CD14-positive monocyte (primary cell): ENCODE results near the gene SMPD3. TPM values are rescaled to one million over a fixed set of nuclear protein-coding genes. Genes with fewer than 3 reads are reported as not detected.
A peak's percentile ranks its signal among the peaks of the same experiment; 100 is the strongest.

Experiments
- DNase-seq, 3 donors: peaks; one replicate each; pipeline ENCODE4 v3.0.0-alpha.2; 2011 to 2022
- H2AFZ ChIP-seq: 2 replicates; pipeline ENCODE4 v1.6.0; 2012; ENCODE audit warnings: mild to moderate bottlenecking, low read depth, low read length, inconsistent platforms; ENCODE audit not compliant: insufficient read depth, poor library complexity, severe bottlenecking
- H3K27ac ChIP-seq, 2 donors: 1 replicate in 1 of 2; 2 replicates in 1 of 2; pipeline ENCODE4 v1.5.1; 2012 to 2013; ENCODE audit warnings: low read length in 2 of 2, control low read depth in 1 of 2, inconsistent platforms in 1 of 2, low read depth in 1 of 2, mild to moderate bottlenecking in 1 of 2
- H3K27me3 ChIP-seq, 2 donors: one replicate each; pipeline versions ENCODE4 v1.6.0 to v1.6.1; 2011 to 2013; ENCODE audit warnings: low read length in 2 of 2; ENCODE audit not compliant: control insufficient read depth in 2 of 2, insufficient read depth in 2 of 2
- H3K36me3 ChIP-seq, 2 donors: replicated peaks in 1 of 2; 1 replicate in 1 of 2; 2 replicates in 1 of 2; pipeline versions ENCODE4 v1.5.1 to v1.6.1; 2012 to 2013; ENCODE audit warnings: low read length in 2 of 2, control low read depth in 1 of 2, inconsistent platforms in 1 of 2, mild to moderate bottlenecking in 1 of 2; ENCODE audit not compliant: insufficient read depth in 2 of 2, control insufficient read depth in 1 of 2
- H3K4me1 ChIP-seq, 2 donors: 1 replicate in 1 of 2; 2 replicates in 1 of 2; pipeline versions ENCODE4 v1.5.1 to v1.6.1; 2012 to 2013; ENCODE audit warnings: low read length in 2 of 2, control low read depth in 1 of 2, inconsistent platforms in 1 of 2, mild to moderate bottlenecking in 1 of 2, moderate library complexity in 1 of 2; ENCODE audit not compliant: insufficient read depth in 2 of 2, control insufficient read depth in 1 of 2
- H3K4me2 ChIP-seq: replicated peaks from 2 replicates; pipeline ENCODE3; 2012; ENCODE audit warnings: low read length, moderate library complexity, mild to moderate bottlenecking; ENCODE audit not compliant: poor library complexity, severe bottlenecking; ENCODE audit errors: extremely low read depth
- H3K4me3 ChIP-seq, 3 experiments: fragments of 200-600 bp in 1 of 3; sonication (generic) in 1 of 3; replicated peaks in 1 of 3; 1 replicate in 2 of 3; 2 replicates in 1 of 3; pipeline ENCODE4 v1.5.1; 2011 to 2013; ENCODE audit warnings: low read length in 3 of 3, mild to moderate bottlenecking in 3 of 3, control low read depth in 2 of 3, low read depth in 2 of 3, inconsistent platforms in 1 of 3, moderate library complexity in 1 of 3
- H3K79me2 ChIP-seq: 2 replicates; pipeline ENCODE4 v1.6.0; 2012; ENCODE audit warnings: mild to moderate bottlenecking, control low read depth, inconsistent platforms, low read length, moderate library complexity; ENCODE audit not compliant: insufficient read depth
- H3K9ac ChIP-seq: 2 replicates; pipeline ENCODE4 v1.6.0; 2017; ENCODE audit warnings: low read length, mild to moderate bottlenecking; ENCODE audit not compliant: insufficient read depth, poor library complexity, severe bottlenecking
- H3K9me3 ChIP-seq, 2 donors: replicated peaks in 1 of 2; 1 replicate in 1 of 2; 2 replicates in 1 of 2; pipeline versions ENCODE4 v1.5.1 to v1.6.1; 2012 to 2013; ENCODE audit warnings: low read length in 2 of 2, control low read depth in 1 of 2; ENCODE audit not compliant: control insufficient read depth in 1 of 2, insufficient read depth in 1 of 2
- H4K20me1 ChIP-seq: 2 replicates; pipeline ENCODE4 v1.6.0; 2012; ENCODE audit warnings: mild to moderate bottlenecking, low read length, control low read depth, moderate library complexity; ENCODE audit not compliant: insufficient read depth
- H3K27ac Mint-ChIP-seq, 7 donors: one replicate each; pipeline ENCODE4 v1.8.0; 2020; ENCODE audit warnings: mild to moderate bottlenecking in 7 of 7, mixed read lengths in 7 of 7, moderate library complexity in 6 of 7, inconsistent platforms in 2 of 7
- H3K27me3 Mint-ChIP-seq, 3 donors: one replicate each; pipeline ENCODE4 v1.8.0; 2021 to 2022; ENCODE audit warnings: low read depth in 3 of 3, mild to moderate bottlenecking in 3 of 3, mixed read lengths in 3 of 3, moderate library complexity in 3 of 3, inconsistent platforms in 1 of 3
- H3K36me3 Mint-ChIP-seq, 2 donors: one replicate each; pipeline ENCODE4 v1.8.0; 2020; ENCODE audit warnings: mixed read lengths in 2 of 2, inconsistent platforms in 1 of 2, mild to moderate bottlenecking in 1 of 2
- H3K4me1 Mint-ChIP-seq: one replicate; pipeline ENCODE4 v1.8.0; 2020; ENCODE audit warnings: mild to moderate bottlenecking, mixed read lengths
- H3K4me3 Mint-ChIP-seq, 2 donors: one replicate each; pipeline ENCODE4 v1.8.0; 2020; ENCODE audit warnings: mild to moderate bottlenecking in 2 of 2, mixed read lengths in 2 of 2, moderate library complexity in 1 of 2
- H3K9me3 Mint-ChIP-seq, 7 donors: one replicate each; pipeline ENCODE4 v1.8.0; 2020 to 2022; ENCODE audit warnings: mixed read lengths in 7 of 7, mild to moderate bottlenecking in 6 of 7, moderate library complexity in 6 of 7, inconsistent platforms in 2 of 7
- WGBS: methylation state at CpG from one replicate; pipeline ENCODE4 v1.1.5; 2013; ENCODE audit warnings: missing lambda C conversion rate; ENCODE audit not compliant: insufficient coverage; 5-methylcytosine and 5-hydroxymethylcytosine counted together
- intact Hi-C, 2 donors: fragments of 100-400 bp; cut with micrococcal nuclease; formaldehyde crosslinking; loops; one replicate each; pipeline versions ENCODE4 v1.15.0 to v1.15.1; 2023
- polyA plus RNA-seq, 3 donors: library from polyadenylated mRNA; depleted of rRNA in 1 of 3; unstranded in 2 of 3; stranded (reverse) in 1 of 3; fragments of 300-500 nt in 2 of 3; fragments of >200 nt in 1 of 3; fragmentation: Illumina TruSeq in 2 of 3; gene quantifications; 1 replicate in 2 of 3; 2 replicates in 1 of 3; pipeline ENCODE4 v1.2.3, GENCODE V29; 2012 to 2021
- TF ChIP-seq, protein P1 (sequence below): fragments of 200-600 bp; IDR thresholded peaks from one replicate; pipeline ENCODE4 v1.8.0; 2022; ENCODE audit warnings: antibody characterized with exemption, mild to moderate bottlenecking

SMPD3 gene
- polyA plus RNA-seq, 3 donors = 0.40 to 1.1 (median 0.51) TPM

DNA sequence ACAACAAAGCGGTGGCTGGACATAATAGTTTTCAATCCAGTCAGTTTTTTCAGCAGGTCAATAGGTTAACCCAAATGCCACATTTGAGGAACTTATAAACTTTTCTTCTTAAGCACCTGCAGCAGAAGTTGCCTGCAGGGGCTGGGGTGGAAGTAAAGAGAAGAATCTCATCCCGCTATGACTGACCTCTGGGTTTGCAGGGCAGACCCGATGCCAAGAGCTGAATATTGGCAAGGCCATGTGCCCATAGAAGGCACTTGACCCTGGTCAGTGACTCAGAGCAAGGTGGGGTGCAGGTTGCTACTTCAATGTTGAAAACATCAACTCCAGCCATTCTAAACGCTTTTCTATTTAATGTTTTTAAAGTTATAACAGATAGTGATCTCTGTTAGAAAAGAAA is 17.9 kb upstream of the SMPD3 start:
- no peaks in the 10 kb centered on the region for H3K79me2 ChIP-seq
- no peak for DNase-seq
- no peaks in the 10 kb centered on the region for H3K36me3 ChIP-seq
- no peak overlapping the region for H2AFZ ChIP-seq
- Mint-ChIP-seq H3K4me1 (peaks cover 37% of the 10 kb centered on the region), H3K4me3 (no peak overlapping the region), H3K36me3 (no peaks in the 10 kb centered on the region), H3K27ac (peak overlapping the region in 1 of 7 donors; percentile 11), H3K9me3 (peaks cover 12 to 17% (median 13%) of the 10 kb centered on the region in 7 donors), H3K27me3 (peaks cover 0 to 6% (median 4%) of the 10 kb centered on the region in 3 donors)
- no peak overlapping the region for H3K4me2 ChIP-seq
- H3K27me3 ChIP-seq = no peaks in the 10 kb centered on the region
- no peak overlapping the region for H3K9ac ChIP-seq
- H3K27ac ChIP-seq = no peak overlapping the region
- H3K4me1 ChIP-seq = peaks cover 29 to 32% of the 10 kb centered on the region in 2 donors
- peaks cover 10 to 11% of the 10 kb centered on the region in 2 donors for H3K9me3 ChIP-seq
- WGBS = no CpG with 5 or more reads among the region's 4 CpGs
- intact Hi-C loops = no loop called here
- TF ChIP-seq, protein P1, sequence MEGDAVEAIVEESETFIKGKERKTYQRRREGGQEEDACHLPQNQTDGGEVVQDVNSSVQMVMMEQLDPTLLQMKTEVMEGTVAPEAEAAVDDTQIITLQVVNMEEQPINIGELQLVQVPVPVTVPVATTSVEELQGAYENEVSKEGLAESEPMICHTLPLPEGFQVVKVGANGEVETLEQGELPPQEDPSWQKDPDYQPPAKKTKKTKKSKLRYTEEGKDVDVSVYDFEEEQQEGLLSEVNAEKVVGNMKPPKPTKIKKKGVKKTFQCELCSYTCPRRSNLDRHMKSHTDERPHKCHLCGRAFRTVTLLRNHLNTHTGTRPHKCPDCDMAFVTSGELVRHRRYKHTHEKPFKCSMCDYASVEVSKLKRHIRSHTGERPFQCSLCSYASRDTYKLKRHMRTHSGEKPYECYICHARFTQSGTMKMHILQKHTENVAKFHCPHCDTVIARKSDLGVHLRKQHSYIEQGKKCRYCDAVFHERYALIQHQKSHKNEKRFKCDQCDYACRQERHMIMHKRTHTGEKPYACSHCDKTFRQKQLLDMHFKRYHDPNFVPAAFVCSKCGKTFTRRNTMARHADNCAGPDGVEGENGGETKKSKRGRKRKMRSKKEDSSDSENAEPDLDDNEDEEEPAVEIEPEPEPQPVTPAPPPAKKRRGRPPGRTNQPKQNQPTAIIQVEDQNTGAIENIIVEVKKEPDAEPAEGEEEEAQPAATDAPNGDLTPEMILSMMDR = no peak
- no peak overlapping the region for H3K4me3 ChIP-seq
- H4K20me1 ChIP-seq = no peaks in the 10 kb centered on the region

DNA sequence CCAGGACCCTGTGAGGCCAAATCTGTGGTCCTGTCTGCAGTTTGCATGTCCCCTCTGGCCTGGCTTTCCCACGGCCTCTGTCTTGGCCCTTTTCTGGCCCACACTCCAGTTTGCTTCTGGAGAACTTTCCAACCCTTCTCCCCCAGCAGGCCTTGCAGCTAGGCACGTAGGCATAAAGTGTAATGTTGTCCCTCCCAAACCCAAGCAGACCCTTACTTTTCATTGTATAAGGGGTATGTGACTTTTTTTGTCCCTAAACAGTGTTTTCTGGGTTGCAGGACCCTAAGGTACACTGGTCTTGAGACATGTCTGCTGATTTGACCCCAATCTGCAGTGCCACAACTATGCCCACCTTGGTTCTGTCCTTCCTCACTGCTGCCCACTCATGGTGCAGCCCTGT is 15.6 kb upstream of the SMPD3 start:
- no peak for DNase-seq
- peaks cover 10 to 11% of the 10 kb centered on the region in 2 donors for H3K9me3 ChIP-seq
- H2AFZ ChIP-seq = no peak overlapping the region
- intact Hi-C loops = no loop called here
- no peaks in the 10 kb centered on the region for H3K79me2 ChIP-seq
- Mint-ChIP-seq H3K36me3 (no peaks in the 10 kb centered on the region), H3K9me3 (peaks cover 11 to 17% (median 13%) of the 10 kb centered on the region in 7 donors), H3K4me3 (no peak overlapping the region), H3K27ac (no peak overlapping the region), H3K4me1 (peaks cover 17% of the 10 kb centered on the region), H3K27me3 (peaks cover 2 to 9% (median 4%) of the 10 kb centered on the region in 3 donors)
- no peaks in the 10 kb centered on the region for H4K20me1 ChIP-seq
- WGBS = 100% methylated on average over 1 of the region's 2 CpGs
- no peak overlapping the region for H3K9ac ChIP-seq
- H3K4me1 ChIP-seq = peaks cover 7 to 9% of the 10 kb centered on the region in 2 donors
- no peaks in the 10 kb centered on the region for H3K27me3 ChIP-seq
- TF ChIP-seq, protein P1 = no peak
- no peak overlapping the region for H3K27ac ChIP-seq
- no peaks in the 10 kb centered on the region for H3K36me3 ChIP-seq
- H3K4me3 ChIP-seq = no peak overlapping the region
- H3K4me2 ChIP-seq = no peak overlapping the region
